ENCODE results near the gene TTC27. TPM values are rescaled to one million over a fixed set of nuclear protein-coding genes. Genes with fewer than 3 reads are reported as not detected.

Gene TTC27
- total RNA-seq, 5 donors from 2014 or later (not counting 1 experiment from before 2014, with no cell fraction given): 17.9 to 23.3 (median 21.6) TPM

DNA sequence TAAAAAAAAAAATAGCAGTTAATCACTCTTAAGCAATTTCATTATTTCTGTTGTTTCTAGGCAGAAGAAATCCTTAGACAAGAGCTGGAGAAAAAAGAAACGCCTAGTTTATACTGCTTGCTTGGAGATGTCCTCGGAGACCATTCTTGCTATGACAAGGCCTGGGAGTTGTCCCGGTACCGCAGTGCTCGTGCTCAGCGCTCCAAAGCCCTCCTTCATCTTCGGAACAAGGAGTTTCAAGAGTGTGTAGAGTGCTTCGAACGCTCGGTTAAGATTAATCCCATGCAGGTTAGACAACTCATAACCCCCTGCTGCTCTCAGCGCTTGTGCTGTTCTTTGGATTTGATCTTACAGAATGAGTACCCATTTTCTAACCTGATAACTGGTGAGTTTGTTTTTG lies 130.4 kb downstream of the TTC27 start:
- no peaks in the 10 kb centered on the region for H3K27me3 Mint-ChIP-seq
- ATAC-seq (replicated peaks in 1 of 4) (no peak), DNase-seq (no peak)
- no peaks in the 10 kb centered on the region for H3K9me3 Mint-ChIP-seq
- Histone ChIP-seq H3K4me1 (ENCODE audit: control insufficient read depth in 1 of 2, extremely low read depth in 1 of 2, insufficient read depth in 2 of 2, low read length in 2 of 2) (no peaks in the 10 kb centered on the region), H3K27ac (ENCODE audit: low read length) (no peak overlapping the region), H3K9me3 (no peaks in the 10 kb centered on the region), H3K27me3 (replicated peaks in 1 of 2; ENCODE audit: control insufficient read depth in 2 of 2, extremely low read depth in 1 of 2, insufficient read depth in 2 of 2, low read length in 1 of 2) (no peaks in the 10 kb centered on the region), H3K4me3 (ENCODE audit: control insufficient read depth in 1 of 2, extremely low read depth in 1 of 2, low read length in 1 of 2) (no peak overlapping the region), H3K36me3 (ENCODE audit: control insufficient read depth in 2 of 2, extremely low read depth in 1 of 2, insufficient read depth in 1 of 2, low read length in 1 of 2) (peaks cover 3 to 25% of the 10 kb centered on the region in 2 donors)
- WGBS (ENCODE audit: insufficient coverage): 97% methylated on average over 7 of the region's 11 CpGs
- CTCF ChIA-PET: no interaction called here
- H3K27ac Mint-ChIP-seq: no peak overlapping the region
- peaks cover 45% of the 10 kb centered on the region for H3K36me3 Mint-ChIP-seq
- H3K4me1 Mint-ChIP-seq: peaks cover 16 to 21% (median 17%) of the 10 kb centered on the region in 3 donors
- H3K4me3 Mint-ChIP-seq: no peak overlapping the region
- POLR2A ChIA-PET: no interaction called here

DNA sequence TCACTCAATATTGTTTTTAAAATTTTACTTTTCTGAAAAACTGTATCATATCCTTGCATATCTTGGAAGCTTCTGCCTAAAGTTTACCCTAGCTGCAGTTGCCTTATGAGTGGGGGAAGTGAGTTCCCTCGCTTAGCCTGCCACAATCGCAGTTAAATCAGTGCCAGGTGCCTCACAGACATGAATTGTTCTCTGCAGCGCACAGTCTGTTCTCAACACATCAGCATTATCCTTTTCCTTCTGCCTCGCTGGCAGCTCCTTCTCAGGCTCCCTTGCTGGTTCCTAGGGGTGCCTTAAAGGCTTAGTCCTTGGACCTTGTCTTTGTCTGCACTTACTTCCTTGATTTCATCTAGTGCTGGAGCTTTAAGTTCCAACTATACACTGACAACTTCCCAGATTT lies 132.8 kb downstream of the TTC27 start:
- DNase-seq (no peak), ATAC-seq (replicated peaks in 1 of 4) (no peak)
- H3K4me3 ChIP-seq (ENCODE audit: control insufficient read depth in 1 of 2, extremely low read depth in 1 of 2, low read length in 1 of 2): no peak overlapping the region
- H3K4me3 Mint-ChIP-seq: no peak overlapping the region
- ChIA-PET CTCF (no interaction called here), POLR2A (no interaction called here)
- no peak overlapping the region for H3K27ac Mint-ChIP-seq
- H3K4me1 ChIP-seq (ENCODE audit: control insufficient read depth in 1 of 2, extremely low read depth in 1 of 2, insufficient read depth in 2 of 2, low read length in 2 of 2): no peaks in the 10 kb centered on the region
- H3K36me3 ChIP-seq (ENCODE audit: control insufficient read depth in 2 of 2, extremely low read depth in 1 of 2, insufficient read depth in 1 of 2, low read length in 1 of 2): peaks cover 7 to 27% of the 10 kb centered on the region in 2 donors
- no peaks in the 10 kb centered on the region for H3K27me3 Mint-ChIP-seq
- no peaks in the 10 kb centered on the region for H3K9me3 Mint-ChIP-seq
- H3K27me3 ChIP-seq (replicated peaks in 1 of 2; ENCODE audit: control insufficient read depth in 2 of 2, extremely low read depth in 1 of 2, insufficient read depth in 2 of 2, low read length in 1 of 2): no peaks in the 10 kb centered on the region
- WGBS (ENCODE audit: insufficient coverage): 96% methylated on average over 4 of the region's 4 CpGs
- no peaks in the 10 kb centered on the region for H3K9me3 ChIP-seq
- peaks cover 11 to 14% (median 13%) of the 10 kb centered on the region in 3 donors for H3K4me1 Mint-ChIP-seq
- H3K27ac ChIP-seq (ENCODE audit: low read length): no peak overlapping the region
- H3K36me3 Mint-ChIP-seq: peaks cover 61% of the 10 kb centered on the region

DNA sequence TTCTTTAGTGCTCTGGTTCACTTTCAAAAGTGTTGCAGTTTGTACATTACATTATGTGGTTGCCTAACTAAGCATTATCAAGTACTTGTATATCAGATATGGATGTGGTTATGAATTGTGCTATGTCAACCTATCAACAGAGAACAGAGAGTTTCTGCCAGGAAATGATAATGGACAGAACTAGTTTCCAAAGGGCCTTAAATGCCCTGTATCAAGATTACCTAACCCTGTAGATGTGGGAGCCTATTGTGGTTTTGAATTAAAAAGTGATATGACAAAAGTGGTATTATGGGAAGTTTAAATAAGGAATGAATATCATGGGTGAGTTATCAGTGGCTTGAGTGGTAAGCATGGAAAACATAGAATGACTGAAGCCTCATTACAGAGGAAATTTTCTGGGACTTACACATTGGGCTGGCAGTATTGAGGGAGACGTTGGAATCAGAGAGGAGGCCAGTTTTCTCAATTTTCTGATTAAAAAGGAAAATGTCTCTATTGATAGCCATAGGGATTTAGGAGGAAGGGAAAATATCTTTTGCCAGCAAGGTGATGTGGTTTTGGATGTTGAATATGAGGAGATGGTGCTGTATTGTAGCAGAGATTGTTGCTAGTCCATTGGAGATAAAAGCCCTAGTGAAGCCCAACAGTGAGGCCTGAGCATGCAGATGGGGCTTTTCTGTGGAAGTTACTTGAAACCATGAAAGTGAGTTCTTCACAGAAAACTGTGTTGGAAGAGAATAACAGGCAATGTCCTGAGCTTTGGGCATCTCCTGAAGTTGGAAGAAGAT lies 140.7 kb downstream of the TTC27 start:
- Histone ChIP-seq H3K4me1 (ENCODE audit: control insufficient read depth in 1 of 2, extremely low read depth in 1 of 2, insufficient read depth in 2 of 2, low read length in 2 of 2) (no peaks in the 10 kb centered on the region), H3K4me3 (ENCODE audit: control insufficient read depth in 1 of 2, extremely low read depth in 1 of 2, low read length in 1 of 2) (no peak overlapping the region), H3K27me3 (replicated peaks in 1 of 2; ENCODE audit: control insufficient read depth in 2 of 2, extremely low read depth in 1 of 2, insufficient read depth in 2 of 2, low read length in 1 of 2) (no peaks in the 10 kb centered on the region), H3K27ac (ENCODE audit: low read length) (no peak overlapping the region), H3K36me3 (ENCODE audit: control insufficient read depth in 2 of 2, extremely low read depth in 1 of 2, insufficient read depth in 1 of 2, low read length in 1 of 2) (peaks cover 4 to 9% of the 10 kb centered on the region in 2 donors), H3K9me3 (no peaks in the 10 kb centered on the region)
- Mint-ChIP-seq H3K27ac (no peak overlapping the region), H3K4me1 (no peaks in the 10 kb centered on the region), H3K4me3 (no peak overlapping the region), H3K36me3 (peaks cover 36% of the 10 kb centered on the region), H3K27me3 (no peaks in the 10 kb centered on the region), H3K9me3 (no peaks in the 10 kb centered on the region)
- CTCF ChIA-PET: no interaction called here
- ATAC-seq (replicated peaks in 1 of 4): no peak
- POLR2A ChIA-PET: no interaction called here
- WGBS (ENCODE audit: insufficient coverage): 88% methylated on average over 1 of the region's 1 CpG
- DNase-seq: no peak

DNA sequence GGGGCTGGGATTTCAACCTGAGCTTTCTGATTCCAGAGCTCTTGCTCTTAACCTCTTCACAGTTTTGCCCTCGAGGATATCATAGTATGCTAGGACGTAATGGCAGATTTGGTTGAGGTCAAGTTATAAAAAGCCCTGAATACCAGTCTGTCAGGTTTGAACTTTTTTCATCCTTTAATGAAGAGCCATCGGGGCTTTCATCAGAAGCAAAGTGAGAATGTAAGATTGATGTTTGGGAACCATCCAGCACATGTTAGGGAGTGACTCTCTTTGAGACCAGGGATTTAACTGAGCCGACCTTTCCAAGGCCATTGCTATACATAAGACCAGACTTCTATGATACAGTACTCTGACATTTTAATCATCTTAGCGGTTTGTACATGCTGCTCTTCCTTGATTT lies 142.5 kb downstream of the TTC27 start:
- no peaks in the 10 kb centered on the region for H3K4me1 Mint-ChIP-seq
- no peaks in the 10 kb centered on the region for H3K27me3 Mint-ChIP-seq
- CTCF ChIA-PET: no interaction called here
- Histone ChIP-seq H3K27ac (ENCODE audit: low read length) (no peak overlapping the region), H3K4me1 (ENCODE audit: control insufficient read depth in 1 of 2, extremely low read depth in 1 of 2, insufficient read depth in 2 of 2, low read length in 2 of 2) (no peaks in the 10 kb centered on the region), H3K4me3 (ENCODE audit: control insufficient read depth in 1 of 2, extremely low read depth in 1 of 2, low read length in 1 of 2) (no peak overlapping the region), H3K36me3 (ENCODE audit: control insufficient read depth in 2 of 2, extremely low read depth in 1 of 2, insufficient read depth in 1 of 2, low read length in 1 of 2) (peaks cover 0 to 8% of the 10 kb centered on the region in 2 donors), H3K9me3 (no peaks in the 10 kb centered on the region), H3K27me3 (replicated peaks in 1 of 2; ENCODE audit: control insufficient read depth in 2 of 2, extremely low read depth in 1 of 2, insufficient read depth in 2 of 2, low read length in 1 of 2) (no peaks in the 10 kb centered on the region)
- H3K36me3 Mint-ChIP-seq: peaks cover 26% of the 10 kb centered on the region
- POLR2A ChIA-PET: no interaction called here
- H3K9me3 Mint-ChIP-seq: no peaks in the 10 kb centered on the region
- no peak for ATAC-seq (replicated peaks in 1 of 4)
- no CpG with 5 or more reads among the region's 5 CpGs for WGBS (ENCODE audit: insufficient coverage)
- no peak for DNase-seq
- no peak overlapping the region for H3K4me3 Mint-ChIP-seq
- no peak overlapping the region for H3K27ac Mint-ChIP-seq

DNA sequence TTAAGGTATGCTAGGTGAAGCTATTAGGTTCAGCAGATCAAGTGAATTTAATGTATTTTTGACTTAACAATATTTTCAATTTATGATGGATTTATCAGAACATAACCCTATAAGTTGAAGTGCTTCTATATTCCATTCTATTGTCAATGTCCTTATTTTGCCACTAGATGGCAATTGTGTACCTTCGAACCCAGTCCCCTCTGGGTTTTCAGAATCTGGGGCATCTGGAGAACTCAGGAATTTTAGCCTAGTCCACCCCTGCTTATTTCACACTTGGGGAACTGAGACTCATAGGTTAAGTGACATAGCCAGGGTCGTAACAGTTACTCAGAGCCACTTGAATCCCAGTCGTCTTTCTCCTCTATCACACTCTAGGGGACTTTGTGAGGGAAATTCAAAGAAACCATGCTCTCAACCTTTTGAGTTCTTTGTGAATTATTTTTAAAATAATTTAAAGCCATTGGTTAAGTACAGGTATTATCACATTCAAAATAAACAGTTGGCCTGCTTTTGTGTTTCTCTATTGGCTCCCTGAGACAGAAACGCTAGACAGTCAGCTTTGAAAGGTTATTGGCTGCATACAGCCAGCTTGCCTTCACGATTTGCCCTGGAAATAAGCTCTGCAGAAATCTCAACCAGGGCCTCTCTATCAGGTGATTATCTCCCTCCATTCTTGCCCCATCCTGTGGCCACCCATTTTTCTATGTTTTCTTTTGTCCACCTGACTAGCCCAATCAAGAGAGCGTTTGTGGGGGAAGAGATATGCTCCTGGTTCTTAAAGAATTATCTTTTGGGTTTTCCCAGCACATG lies 145.0 kb downstream of the TTC27 start:
- H3K9me3 ChIP-seq: no peaks in the 10 kb centered on the region
- no peak overlapping the region for H3K4me3 ChIP-seq (ENCODE audit: control insufficient read depth in 1 of 2, extremely low read depth in 1 of 2, low read length in 1 of 2)
- H3K36me3 Mint-ChIP-seq: peaks cover 38% of the 10 kb centered on the region
- 58% methylated on average over 3 of the region's 6 CpGs for WGBS (ENCODE audit: insufficient coverage)
- ChIA-PET CTCF (interaction anchor here in 1 of 2 donors (0.6 kb wide), 1 partner anchor 804 kb away, joined by 3 read pairs; no protein-coding TSS in a partner anchor), POLR2A (no interaction called here)
- H3K27ac ChIP-seq (ENCODE audit: low read length): no peak overlapping the region
- H3K36me3 ChIP-seq (ENCODE audit: control insufficient read depth in 2 of 2, extremely low read depth in 1 of 2, insufficient read depth in 1 of 2, low read length in 1 of 2): peaks cover 0 to 4% of the 10 kb centered on the region in 2 donors
- H3K4me1 ChIP-seq (ENCODE audit: control insufficient read depth in 1 of 2, extremely low read depth in 1 of 2, insufficient read depth in 2 of 2, low read length in 2 of 2): no peaks in the 10 kb centered on the region
- H3K27me3 ChIP-seq (replicated peaks in 1 of 2; ENCODE audit: control insufficient read depth in 2 of 2, extremely low read depth in 1 of 2, insufficient read depth in 2 of 2, low read length in 1 of 2): no peaks in the 10 kb centered on the region
- DNase-seq (peak in 1 of 35 experiments; percentile 2), ATAC-seq (replicated peaks in 1 of 4) (no peak)
- no peaks in the 10 kb centered on the region for H3K27me3 Mint-ChIP-seq
- H3K9me3 Mint-ChIP-seq: peaks cover 0 to 3% (median 0%) of the 10 kb centered on the region in 3 donors
- H3K4me3 Mint-ChIP-seq: no peak overlapping the region
- no peaks in the 10 kb centered on the region for H3K4me1 Mint-ChIP-seq
- no peak overlapping the region for H3K27ac Mint-ChIP-seq

DNA sequence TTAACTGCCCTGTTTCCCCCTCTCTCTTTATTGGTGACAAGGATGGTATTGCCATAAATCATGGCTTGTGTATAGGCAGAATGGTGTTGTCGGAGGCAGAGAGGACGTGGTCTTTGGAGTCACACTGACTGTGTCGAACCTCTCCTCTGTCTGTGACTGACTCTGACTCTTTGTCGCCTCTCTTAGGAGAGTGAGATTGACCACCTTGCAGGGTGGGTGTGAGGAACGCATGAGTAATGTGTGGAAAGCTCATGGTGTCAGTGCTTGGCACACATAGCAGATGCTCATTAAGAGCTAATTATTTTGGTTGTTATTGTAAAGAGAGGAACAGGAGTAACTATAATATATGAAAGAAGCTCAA lies 145.6 kb downstream of the TTC27 start:
- no peaks in the 10 kb centered on the region for H3K4me1 Mint-ChIP-seq
- no peaks in the 10 kb centered on the region for H3K27me3 Mint-ChIP-seq
- Histone ChIP-seq H3K9me3 (no peaks in the 10 kb centered on the region), H3K4me3 (ENCODE audit: control insufficient read depth in 1 of 2, extremely low read depth in 1 of 2, low read length in 1 of 2) (no peak overlapping the region), H3K27me3 (replicated peaks in 1 of 2; ENCODE audit: control insufficient read depth in 2 of 2, extremely low read depth in 1 of 2, insufficient read depth in 2 of 2, low read length in 1 of 2) (no peaks in the 10 kb centered on the region), H3K27ac (ENCODE audit: low read length) (no peak overlapping the region), H3K36me3 (ENCODE audit: control insufficient read depth in 2 of 2, extremely low read depth in 1 of 2, insufficient read depth in 1 of 2, low read length in 1 of 2) (peaks cover 0 to 4% of the 10 kb centered on the region in 2 donors), H3K4me1 (ENCODE audit: control insufficient read depth in 1 of 2, extremely low read depth in 1 of 2, insufficient read depth in 2 of 2, low read length in 2 of 2) (no peaks in the 10 kb centered on the region)
- H3K4me3 Mint-ChIP-seq: no peak overlapping the region
- CTCF ChIA-PET: interaction anchor here in 1 of 2 donors (0.6 kb wide), 1 partner anchor 804 kb away, joined by 3 read pairs; no protein-coding TSS in a partner anchor
- H3K9me3 Mint-ChIP-seq: peaks cover 0 to 6% (median 0%) of the 10 kb centered on the region in 3 donors
- peaks cover 44% of the 10 kb centered on the region for H3K36me3 Mint-ChIP-seq
- DNase-seq: no peak
- ATAC-seq (replicated peaks in 1 of 4): no peak
- no peak overlapping the region for H3K27ac Mint-ChIP-seq
- POLR2A ChIA-PET: no interaction called here
- 97% methylated on average over 3 of the region's 5 CpGs for WGBS (ENCODE audit: insufficient coverage)

All from T-cell (primary cell).